Naive B cell (primary cell): Measurements from ENCODE around the gene ZNF14. TPM values are rescaled to one million over a fixed set of nuclear protein-coding genes. Genes with fewer than 3 reads are reported as not detected.
"Not testable (repeated sequence)": the region's sequence is repeated elsewhere in the genome, so short reads cannot be mapped to it uniquely, and the experiment has no call there.

Experiments used
- ATAC-seq, 2 donors: fragments of 150-1000 bp; cut with Tn5 transposase; 2 replicates each; pipeline ENCODE4 v1.10.0; 2021; ENCODE audit warnings: low read depth in 2 of 2, mild to moderate bottlenecking in 2 of 2, moderate library complexity in 2 of 2
- DNase-seq: peaks from one replicate; pipeline ENCODE4 v3.0.0; 2022
- H3K27ac Mint-ChIP-seq, 6 donors: one replicate each; pipeline ENCODE4 v1.8.0; 2020 to 2022; ENCODE audit warnings: mild to moderate bottlenecking in 6 of 6, mixed read lengths in 6 of 6, moderate library complexity in 5 of 6, inconsistent platforms in 2 of 6
- H3K27me3 Mint-ChIP-seq, 3 donors: one replicate each; pipeline ENCODE4 v1.8.0; 2021 to 2022; ENCODE audit warnings: mixed read lengths in 3 of 3, mild to moderate bottlenecking in 1 of 3
- H3K36me3 Mint-ChIP-seq, 2 donors: one replicate each; pipeline ENCODE4 v1.8.0; 2020 to 2022; ENCODE audit warnings: mixed read lengths in 2 of 2, inconsistent platforms in 1 of 2, mild to moderate bottlenecking in 1 of 2
- H3K4me1 Mint-ChIP-seq, 3 donors: one replicate each; pipeline ENCODE4 v1.8.0; 2020 to 2022; ENCODE audit warnings: mixed read lengths in 3 of 3, inconsistent platforms in 1 of 3, mild to moderate bottlenecking in 1 of 3, moderate library complexity in 1 of 3
- H3K4me3 Mint-ChIP-seq, 8 donors: one replicate each; pipeline ENCODE4 v1.8.0; 2020 to 2022; ENCODE audit warnings: mild to moderate bottlenecking in 8 of 8, mixed read lengths in 8 of 8, moderate library complexity in 8 of 8, inconsistent platforms in 2 of 8
- H3K9me3 Mint-ChIP-seq, 7 donors: one replicate each; pipeline ENCODE4 v1.8.0; 2020 to 2022; ENCODE audit warnings: mixed read lengths in 7 of 7, mild to moderate bottlenecking in 5 of 7, inconsistent platforms in 2 of 7, moderate library complexity in 1 of 7
- polyA plus RNA-seq, 6 donors: library from polyadenylated mRNA; unstranded; fragments of 300-500 nt; fragmentation: Illumina TruSeq; gene quantifications; one replicate each; pipeline ENCODE4 v1.2.3, GENCODE V29; 2021; ENCODE audit warnings: low read depth in 6 of 6

ZNF14 gene
- polyA plus RNA-seq, 6 donors from 2014 or later, result 6.6 to 26.6 (median 10.7) TPM

DNA sequence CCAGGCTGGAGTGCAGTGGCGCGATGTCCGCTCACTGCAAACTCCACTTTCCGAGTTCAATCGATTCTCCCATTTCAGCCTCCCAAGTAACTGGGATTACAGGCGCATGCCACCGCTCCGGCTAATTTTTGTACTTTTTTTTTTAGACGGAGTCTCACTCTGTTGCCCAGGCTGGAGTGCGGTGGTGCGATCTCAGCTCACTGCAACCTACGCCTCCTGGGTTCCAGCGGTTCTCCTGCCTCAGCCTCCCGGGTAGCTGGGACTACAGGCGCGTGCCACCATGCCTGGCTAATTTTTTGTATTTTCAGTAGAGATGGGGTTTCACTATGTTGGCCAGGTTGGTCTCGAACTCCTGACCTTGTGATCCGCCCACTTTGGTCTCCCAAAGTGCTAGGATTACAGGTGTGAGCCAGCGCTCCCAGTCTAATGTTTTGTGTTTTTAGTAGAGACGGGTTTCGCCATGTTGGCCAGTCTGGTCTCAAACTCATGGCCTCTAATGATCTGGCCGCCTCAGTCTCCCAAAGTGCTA, 67.4 kb downstream of the ZNF14 start:
- not testable (repeated sequence) for H3K27me3 Mint-ChIP-seq, ATAC-seq, H3K36me3 Mint-ChIP-seq, H3K9me3 Mint-ChIP-seq, DNase-seq
- peak overlapping the region in 5 of 8 donors; percentile 39 to 82 (median 50) for H3K4me3 Mint-ChIP-seq
- peaks cover 29 to 70% (median 50%) of the 10 kb centered on the region in 3 donors for H3K4me1 Mint-ChIP-seq
- peak overlapping the region in 2 of 6 donors; percentile 32 to 49 for H3K27ac Mint-ChIP-seq

DNA sequence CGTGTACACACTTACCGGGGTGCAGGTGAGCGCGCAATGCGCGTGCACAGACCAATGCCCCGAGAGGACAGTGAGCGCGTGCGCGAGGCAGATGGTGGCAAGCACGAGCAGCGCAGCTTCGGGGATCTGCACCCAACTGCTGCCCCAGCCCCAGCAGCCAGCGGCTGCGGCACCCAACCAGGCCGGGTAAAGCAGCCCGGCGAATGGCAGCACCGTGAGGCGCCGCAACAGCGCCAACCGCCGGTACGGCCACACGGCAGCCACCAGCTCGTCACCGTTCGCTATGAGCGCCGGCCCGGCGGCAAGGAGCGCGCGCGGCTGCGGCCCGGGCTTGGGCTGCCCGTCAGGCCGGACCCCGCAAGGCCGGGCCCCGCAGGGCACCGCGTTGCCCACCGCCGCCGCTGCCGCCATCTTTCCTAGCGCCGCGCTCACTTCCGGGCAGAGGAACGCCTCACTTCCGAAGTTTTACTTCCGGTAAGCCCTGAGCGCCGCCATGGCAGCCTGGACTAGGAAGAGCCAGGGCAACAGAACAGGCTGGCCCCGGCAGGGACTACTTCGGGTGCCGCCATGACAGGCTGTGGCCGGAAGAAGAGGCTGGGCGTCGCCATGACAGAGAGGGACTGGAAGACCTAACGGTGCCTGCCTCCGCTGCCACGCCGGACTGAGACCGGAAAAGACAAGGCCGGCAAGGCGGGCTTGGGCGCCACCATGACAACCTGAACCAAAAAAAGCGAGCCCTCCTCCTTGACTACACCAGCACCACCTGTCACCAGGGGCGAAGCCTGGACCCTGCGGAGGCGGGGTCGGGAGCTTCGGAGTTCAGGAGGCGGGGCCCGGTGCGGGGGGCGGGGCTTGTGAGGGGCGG, 69.4 kb downstream of the ZNF14 start, which contains the start of gene ATP13A1:
Gene ATP13A1, minus strand, starts transcription at position 421 of the 865 bp plus-strand sequence. Its CDS starts 10 bp downstream, at position 411.
- Mint-ChIP-seq H3K4me1 (peaks cover 24 to 57% (median 38%) of the 10 kb centered on the region in 3 donors), H3K36me3 (peaks cover 0 to 1% of the 10 kb centered on the region in 2 donors), H3K27ac (peak within 1 kb of the TSS; percentile 86 to 99 (median 98)), H3K9me3 (no peaks in the 10 kb centered on the region), H3K4me3 (peak within 1 kb of the TSS; percentile 76 to 96 (median 96)), H3K27me3 (no peaks in the 10 kb centered on the region)
- peak; percentile 74 to 76 for ATAC-seq
- peak; percentile 96 for DNase-seq

DNA sequence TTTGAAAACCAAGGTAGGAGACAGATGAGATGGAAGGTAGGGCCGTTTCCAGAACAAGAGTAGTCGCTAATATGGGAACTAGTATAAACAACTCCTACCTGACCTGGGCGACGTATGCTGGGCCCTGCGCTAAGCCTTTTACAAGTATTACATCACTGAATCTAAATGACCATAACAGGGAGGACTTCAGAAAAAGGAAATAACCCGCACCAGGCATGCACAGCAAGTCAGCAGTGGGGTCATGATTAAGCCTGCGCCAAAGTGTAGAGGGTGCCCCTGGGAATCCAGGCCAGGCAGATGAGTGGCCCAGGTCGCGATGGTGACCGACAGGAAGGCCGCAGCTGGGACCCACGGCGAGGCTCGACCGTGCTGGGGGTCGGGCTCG, 70.0 kb downstream of the ZNF14 start:
- DNase-seq (no peak), ATAC-seq (no peak)
- H3K4me3 Mint-ChIP-seq, result peak overlapping the region; percentile 76 to 96 (median 92)
- peaks cover 21 to 54% (median 31%) of the 10 kb centered on the region in 3 donors for H3K4me1 Mint-ChIP-seq
- no peaks in the 10 kb centered on the region for H3K9me3 Mint-ChIP-seq
- H3K27ac Mint-ChIP-seq, result peak overlapping the region; percentile 78 to 95 (median 89)
- peaks cover 0 to 6% of the 10 kb centered on the region in 2 donors for H3K36me3 Mint-ChIP-seq
- H3K27me3 Mint-ChIP-seq, result no peaks in the 10 kb centered on the region

DNA sequence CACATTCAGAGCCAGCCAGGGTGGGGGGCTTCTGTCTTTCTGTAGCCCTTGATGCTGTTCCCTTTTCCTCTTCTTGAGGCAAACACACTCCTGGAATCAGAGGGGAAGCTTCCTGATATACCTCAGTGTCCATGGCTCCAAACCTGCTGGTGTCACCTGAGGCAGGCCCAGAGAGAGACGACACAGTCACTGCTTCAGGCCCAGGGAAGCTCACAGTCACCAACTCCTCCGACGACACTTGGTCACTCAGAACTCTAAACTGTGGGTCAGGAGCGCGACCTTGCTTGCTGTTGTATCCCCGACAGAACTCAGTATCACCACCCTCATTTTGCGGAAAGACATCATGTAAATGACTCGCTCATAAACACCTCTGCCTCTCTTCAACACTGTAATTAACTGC, 70.6 kb downstream of the ZNF14 start:
- H3K4me1 Mint-ChIP-seq, result peaks cover 21 to 49% (median 26%) of the 10 kb centered on the region in 3 donors
- peaks cover 0 to 6% of the 10 kb centered on the region in 2 donors for H3K36me3 Mint-ChIP-seq
- no peaks in the 10 kb centered on the region for H3K27me3 Mint-ChIP-seq
- peak overlapping the region in 5 of 6 donors; percentile 86 to 95 (median 88) for H3K27ac Mint-ChIP-seq
- DNase-seq, result no peak
- peak overlapping the region; percentile 76 to 96 (median 92) for H3K4me3 Mint-ChIP-seq
- ATAC-seq, result no peak
- H3K9me3 Mint-ChIP-seq, result no peaks in the 10 kb centered on the region

DNA sequence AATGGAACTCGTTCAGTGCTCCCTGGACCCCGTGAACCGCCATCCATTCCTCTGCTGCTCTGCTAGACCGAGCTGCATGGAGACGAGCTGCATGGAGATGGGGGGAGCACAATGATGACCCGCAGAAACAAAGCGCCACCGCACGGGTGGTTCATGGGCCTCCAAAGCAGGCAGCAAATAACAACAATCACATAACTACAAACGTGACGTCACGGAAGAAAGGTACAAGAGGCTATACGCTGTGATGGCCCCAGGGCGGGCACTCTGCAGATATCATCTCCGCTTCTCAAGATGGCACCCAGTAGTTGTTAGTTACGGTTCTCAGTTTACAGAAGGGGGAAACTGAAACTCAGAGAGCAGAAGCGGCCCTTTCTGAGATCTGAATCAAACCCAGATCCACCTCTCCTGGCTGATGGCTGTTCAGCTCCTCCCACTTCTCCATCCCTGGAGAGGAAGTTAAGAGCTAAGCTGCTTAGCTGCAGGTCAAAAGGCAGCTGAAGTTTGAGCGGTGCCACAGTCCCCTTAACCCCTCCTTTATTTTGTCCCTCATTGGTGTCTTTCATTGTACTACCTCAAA, 71.1 kb downstream of the ZNF14 start:
- ATAC-seq (peak; percentile 19 to 27), DNase-seq (peak; percentile 48)
- no peaks in the 10 kb centered on the region for H3K9me3 Mint-ChIP-seq
- peaks cover 3 to 10% of the 10 kb centered on the region in 2 donors for H3K36me3 Mint-ChIP-seq
- peak overlapping the region; percentile 76 to 96 (median 92) for H3K4me3 Mint-ChIP-seq
- peak overlapping the region; percentile 63 to 95 (median 87) for H3K27ac Mint-ChIP-seq
- H3K27me3 Mint-ChIP-seq, result no peaks in the 10 kb centered on the region
- peaks cover 21 to 43% (median 24%) of the 10 kb centered on the region in 3 donors for H3K4me1 Mint-ChIP-seq

DNA sequence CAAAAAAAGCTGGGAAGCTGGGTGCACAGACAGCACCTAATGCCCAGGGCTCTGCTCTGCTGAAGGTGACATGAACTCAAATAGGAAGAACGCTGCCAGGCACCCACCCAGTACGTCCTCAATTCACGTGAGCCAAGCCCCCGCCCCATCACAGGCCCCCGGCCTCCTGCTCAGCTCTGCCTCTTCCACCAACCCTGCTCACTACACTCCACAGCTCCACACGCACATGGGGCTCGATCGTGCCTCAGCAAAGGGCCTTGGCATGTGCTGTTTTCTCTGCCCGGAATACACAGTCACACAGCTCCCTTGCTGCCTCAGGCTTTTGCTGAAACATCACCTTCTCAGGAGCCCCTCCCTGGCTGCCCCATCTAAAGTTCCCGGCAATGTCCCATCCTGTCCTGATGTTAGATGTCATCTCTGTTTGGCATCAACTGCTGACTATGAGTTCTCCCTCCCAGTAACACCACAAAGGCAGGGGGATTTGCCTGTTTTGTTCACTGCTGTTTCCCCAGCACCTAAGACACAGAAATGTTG, 71.7 kb downstream of the ZNF14 start:
- H3K27ac Mint-ChIP-seq, result peak overlapping the region; percentile 63 to 95 (median 87)
- peaks cover 21 to 38% (median 21%) of the 10 kb centered on the region in 3 donors for H3K4me1 Mint-ChIP-seq
- H3K36me3 Mint-ChIP-seq, result peaks cover 6 to 10% of the 10 kb centered on the region in 2 donors
- H3K4me3 Mint-ChIP-seq, result peak overlapping the region in 6 of 8 donors; percentile 76 to 96 (median 94)
- DNase-seq (no peak), ATAC-seq (no peak)
- H3K27me3 Mint-ChIP-seq, result no peaks in the 10 kb centered on the region
- no peaks in the 10 kb centered on the region for H3K9me3 Mint-ChIP-seq

Other genes with a start within 250 kb of the ZNF14 start
- 1 to 10 TPM; 1.1 to 4.3 (median 2.3) TPM for gene TSSK6, start 217.6 kb downstream of the ZNF14 start, polyA plus RNA-seq
- gene NDUFA13, start 216.9 kb downstream of the ZNF14 start, polyA plus RNA-seq, result 100 to 1,000 TPM; 226 to 324 (median 271) TPM
- gene YJEFN3, start 204.2 kb downstream of the ZNF14 start, polyA plus RNA-seq, result under 1 TPM in 2 of 6 donors, not detected in 4; 0.17 TPM
- under 1 TPM in 1 of 6 donors, not detected in 5; 0.11 TPM for gene CILP2, start 194.8 kb downstream of the ZNF14 start, polyA plus RNA-seq
- gene PBX4, start 114.4 kb downstream of the ZNF14 start, polyA plus RNA-seq, result under 1 TPM in 2 of 6 donors, not detected in 4; 0.26 to 0.31 TPM
- gene LPAR2, start 104.9 kb downstream of the ZNF14 start, polyA plus RNA-seq, result 10 to 100 TPM in 2 of 6 donors, 1 to 10 TPM in 4; 6.1 to 13.0 (median 8.4) TPM
- 10 to 100 TPM; 41.4 to 79.9 (median 49.1) TPM for gene GMIP, start 89.5 kb downstream of the ZNF14 start, polyA plus RNA-seq
- 10 to 100 TPM; 13.2 to 59.0 (median 17.5) TPM for gene ATP13A1, start 69.4 kb downstream of the ZNF14 start, polyA plus RNA-seq
- gene ZNF101, start 64.3 kb downstream of the ZNF14 start, polyA plus RNA-seq, result 10 to 100 TPM; 29.2 to 66.9 (median 37.4) TPM
- gene ZNF506, start 88.6 kb upstream of the ZNF14 start, polyA plus RNA-seq, result 10 to 100 TPM; 35.0 to 45.5 (median 38.9) TPM
- 10 to 100 TPM; 12.6 to 22.6 (median 19.8) TPM for gene ZNF253, start 132.8 kb upstream of the ZNF14 start, polyA plus RNA-seq
- gene ZNF93, start 167.8 kb upstream of the ZNF14 start, polyA plus RNA-seq, result 10 to 100 TPM; 13.1 to 24.6 (median 18.9) TPM